GM12878 (cell line): ENCODE measurements around the gene ARHGAP21. TPM values are rescaled to one million over a fixed set of nuclear protein-coding genes. Genes with fewer than 3 reads are reported as not detected.

Source experiments
- ATAC-seq: fragments of 200-7000 bp; cut with Tn5 transposase; 3 replicates; pipeline ENCODE4 v1.9.1; 2020; ENCODE audit warnings: mild to moderate bottlenecking, moderate library complexity
- BruUV-seq: library from RNA; stranded (reverse); fragments of 400-500 nt; replicated peaks from 2 replicates; lab custom pipeline; 2021; lab: Mats Ljungman, UMichigan
- CTCF ChIA-PET: fragments of 300-600 bp; sonication (Branson Sonifier 250); formaldehyde crosslinking; extraction: SDS; loops from one replicate; lab custom pipeline; 2021; ENCODE audit warnings: inconsistent platforms; lab: Yijun Ruan, JAX
- POLR2A ChIA-PET: fragments of 350-600 bp; formaldehyde crosslinking; extraction: SDS; loops from one replicate; lab custom pipeline; 2021; ENCODE audit warnings: inconsistent platforms; lab: Charles Lee
- RAD21 ChIA-PET: fragments of 300-600 bp; sonication (Branson Sonifier 250); formaldehyde crosslinking; loops from one replicate; lab custom pipeline; 2023; ENCODE audit warnings: antibody characterized with exemption; ENCODE audit not compliant: unreplicated experiment; lab: Charles Lee
- SMC1A ChIA-PET: fragments of 300-600 bp; sonication (Branson Sonifier 250); formaldehyde crosslinking; loops from one replicate; lab custom pipeline; 2023; ENCODE audit not compliant: unreplicated experiment, uncharacterized antibody; lab: Charles Lee
- DNase-seq: peaks from one replicate; pipeline ENCODE4 v3.0.0-alpha.2; 2011; ENCODE audit warnings: low read depth, low spot score
- FAIRE-seq: peaks from 3 replicates; lab custom pipeline; 2011; peaks lifted over from hg19 to GRCh38; lab: Jason Lieb, UNC
- H2AFZ ChIP-seq: 2 replicates; pipeline ENCODE4 v1.6.0; 2011; ENCODE audit warnings: low read depth, low read length, control low read depth; ENCODE audit not compliant: control insufficient read depth
- H3K27ac ChIP-seq: 2 replicates; pipeline ENCODE4 v1.5.1; 2011; ENCODE audit warnings: control low read depth; ENCODE audit not compliant: control insufficient read depth, insufficient read depth
- H3K27me3 ChIP-seq, 2 experiments: replicated peaks in 1 of 2; 2 replicates each; pipeline versions ENCODE4 v1.6.0 to v1.6.1; 2011; ENCODE audit warnings: low read length in 1 of 2; ENCODE audit not compliant: control insufficient read depth in 2 of 2, insufficient read depth in 2 of 2
- H3K36me3 ChIP-seq, 2 experiments: 2 replicates each; pipeline ENCODE4 v1.5.1; 2011; ENCODE audit warnings: low read length in 1 of 2; ENCODE audit not compliant: control insufficient read depth in 2 of 2, insufficient read depth in 2 of 2
- H3K4me1 ChIP-seq: 2 replicates; pipeline ENCODE4 v1.6.1; 2011; ENCODE audit warnings: mild to moderate bottlenecking, low read length, moderate library complexity, mixed read lengths; ENCODE audit not compliant: control insufficient read depth, insufficient read depth
- H3K4me2 ChIP-seq: 2 replicates; pipeline ENCODE4 v1.6.0; 2011; ENCODE audit warnings: control low read depth; ENCODE audit not compliant: control insufficient read depth, insufficient read depth
- H3K4me3 ChIP-seq: fragments of 200-600 bp; sonication (generic); 2 replicates; pipeline ENCODE4 v1.5.1; 2016
- H3K79me2 ChIP-seq: 2 replicates; pipeline ENCODE4 v1.6.0; 2011; ENCODE audit warnings: low read length; ENCODE audit not compliant: control insufficient read depth, insufficient read depth
- H3K9ac ChIP-seq: 2 replicates; pipeline ENCODE4 v1.8.0; 2011; ENCODE audit warnings: low read length, control low read depth, mixed read lengths; ENCODE audit not compliant: control insufficient read depth, insufficient read depth
- H3K9me3 ChIP-seq: replicated peaks from 3 replicates; pipeline ENCODE4 v1.5.1; 2011; ENCODE audit warnings: mild to moderate bottlenecking, low read length; ENCODE audit not compliant: control insufficient read depth, insufficient read depth
- H4K20me1 ChIP-seq: 2 replicates; pipeline ENCODE4 v1.6.0; 2011; ENCODE audit not compliant: control insufficient read depth, insufficient read depth
- ATF2 ChIP-seq: IDR thresholded peaks from 2 replicates; pipeline ENCODE4 v1.6.1; 2012; ENCODE audit warnings: low read length, inconsistent platforms
- CREB1 ChIP-seq: IDR thresholded peaks from 2 replicates; pipeline ENCODE4 v1.6.1; 2012; ENCODE audit warnings: low read depth, mild to moderate bottlenecking, inconsistent platforms
- SRF ChIP-seq, 2 experiments: IDR thresholded peaks; 2 replicates each; pipeline ENCODE4 v1.6.1; 2011; ENCODE audit warnings: low read depth in 2 of 2, low read length in 2 of 2, mild to moderate bottlenecking in 1 of 2, moderate library complexity in 1 of 2
- USF1 ChIP-seq: IDR thresholded peaks from 2 replicates; pipeline ENCODE4 v1.6.1; 2011; ENCODE audit warnings: borderline replicate concordance, low read depth, mild to moderate bottlenecking, moderate library complexity, mixed read lengths, low read length; ENCODE audit not compliant: insufficient read depth; ENCODE audit errors: extremely low read length
- WGBS: methylation state at CpG from one replicate; pipeline ENCODE4 v1.1.6; 2016; ENCODE audit warnings: low lambda C conversion rate; ENCODE audit not compliant: insufficient replicate concordance, insufficient coverage; ENCODE audit errors: missing lambda C conversion rate; 5-methylcytosine and 5-hydroxymethylcytosine counted together
- in situ Hi-C: fragments of 300-500 bp; cut with MboI; formaldehyde crosslinking; loops from 9 replicates; pipeline ENCODE4 v1.14.3; 2018; ENCODE audit warnings: mixed read lengths
- intact Hi-C: fragments of 100-400 bp; cut with micrococcal nuclease; formaldehyde crosslinking; loops from one replicate; pipeline ENCODE4 v1.14.2; 2022; ENCODE audit not compliant: unreplicated experiment
- polyA plus RNA-seq, 11 experiments: library from polyadenylated mRNA; depleted of rRNA in 4 of 11; unstranded in 6 of 11; stranded (reverse) in 5 of 11; fragments of >200 nt; fragmentation: Nextera tagmentation in 4 of 11; fragmentation: Illumina TruSeq in 1 of 11; extraction: Ambion mirVana in 4 of 11; extraction: Trizol in 1 of 11; gene quantifications; 1 replicate in 1 of 11; 2 replicates in 10 of 11; pipeline versions ENCODE4 v1.2.1 to v1.2.3, GENCODE V29; 2011 to 2016; ENCODE audit warnings: inconsistent platforms in 2 of 11, missing spikeins in 2 of 11, low read depth in 1 of 11
- total RNA-seq, 4 experiments: library from RNA; depleted of rRNA in 3 of 4; stranded (reverse); fragments of >200 nt in 3 of 4; fragmentation: Illumina TruSeq in 1 of 4; extraction: Trizol in 1 of 4; gene quantifications; 2 replicates each; pipeline versions ENCODE4 v1.2.1 to v1.2.3, GENCODE V29; 2013 to 2021

Gene ARHGAP21
- total and polyA plus RNA-seq, 10 of the 15 experiments (the other 5 are each of a cell fraction or from before 2014, with no cell fraction given), result 11.7 to 103 (median 37.6) TPM

- ChIA-PET RAD21 (interaction anchor here (1.0 kb wide), 1 partner anchor 348 kb away, joined by 3 read pairs; no protein-coding TSS in a partner anchor), CTCF (no interaction called here), POLR2A (interaction anchor here (0.8 kb wide), 1 partner anchor 955 kb away, joined by 5 read pairs; no protein-coding TSS in a partner anchor), SMC1A (interaction anchor here (0.5 to 1.5 kb wide), 4 partner anchors 37 to 1255 kb away, joined by 3 to 4 read pairs (median 3); no protein-coding TSS in a partner anchor)
- FAIRE-seq, result no peak
- H3K9me3 ChIP-seq, result no peaks in the 10 kb centered on the region
- H3K27ac ChIP-seq, result no peak overlapping the region
- no peak overlapping the region for H3K4me2 ChIP-seq
- 0% methylated on average over 1 of the region's 1 CpG for WGBS
- intact Hi-C loops, result no loop called here
- H3K4me3 ChIP-seq, result no peak overlapping the region
- no peaks in the 10 kb centered on the region for H3K36me3 ChIP-seq
- H3K9ac ChIP-seq, result no peak overlapping the region
- no peaks in the 10 kb centered on the region for H3K27me3 ChIP-seq
- in situ Hi-C loops, result no loop called here
- H3K79me2 ChIP-seq, result no peaks in the 10 kb centered on the region
- H2AFZ ChIP-seq, result no peak overlapping the region
- no peaks in the 10 kb centered on the region for H4K20me1 ChIP-seq
- H3K4me1 ChIP-seq, result no peaks in the 10 kb centered on the region; the same call in 1 of the 2 replicates
- TF ChIP-seq SRF (IDR thresholded peaks at IDR 0.05; ENCODE audit: low read depth in 2 of 2, low read length in 2 of 2), result no peak
- TF ChIP-seq USF1, result no peak
- TF ChIP-seq CREB1, result no peak
- no peak for TF ChIP-seq ATF2
- no peak for DNase-seq
- ATAC-seq, result no peak
- BruUV-seq, result no TSS peak
Observed at GRCh38 chr10:24731942-24732341, 8.3 kb upstream of the ARHGAP21 start.
